Measurements from ENCODE around the gene SLC25A21.
"Not testable (repeated sequence)": the region's sequence is repeated elsewhere in the genome, so short reads cannot be mapped to it uniquely, and the experiment has no call there.

Gene SLC25A21

GRCh38 chr14:36824854-36825253, 347.6 kb downstream of the SLC25A21 start:
- no peak for DNase-seq (ENCODE audit: low read depth, low spot score)

- DNase-seq (ENCODE audit: low read depth, low spot score), result no peak
Observed at GRCh38 chr14:36823651-36824050, 348.8 kb downstream of the SLC25A21 start.

- DNase-seq (ENCODE audit: low read depth, low spot score), result no peak
Observed at GRCh38 chr14:36822685-36823084, 349.7 kb downstream of the SLC25A21 start.

GRCh38 chr14:36820901-36821300, 351.5 kb downstream of the SLC25A21 start:
- no peak for DNase-seq (ENCODE audit: low read depth, low spot score)

GRCh38 chr14:36820111-36820709, 352.2 kb downstream of the SLC25A21 start:
- DNase-seq (ENCODE audit: low read depth, low spot score), result no peak

GRCh38 chr14:36818794-36819384, 353.5 kb downstream of the SLC25A21 start:
- DNase-seq (ENCODE audit: low read depth, low spot score), result no peak

- DNase-seq (ENCODE audit: low read depth, low spot score), result no peak
Observed at GRCh38 chr14:36818246-36818645, 354.2 kb downstream of the SLC25A21 start.

GRCh38 chr14:36817071-36817930, 355.1 kb downstream of the SLC25A21 start:
- DNase-seq (ENCODE audit: low read depth, low spot score), result no peak

- DNase-seq (ENCODE audit: low read depth, low spot score), result no peak
Observed at GRCh38 chr14:36816481-36816880, 355.9 kb downstream of the SLC25A21 start.

- not testable (repeated sequence) for DNase-seq (ENCODE audit: low read depth, low spot score)
Observed at GRCh38 chr14:36814783-36815182, 357.6 kb downstream of the SLC25A21 start.

- no peak for DNase-seq (ENCODE audit: low read depth, low spot score)
Observed at GRCh38 chr14:36810209-36810608, 362.2 kb downstream of the SLC25A21 start.

GRCh38 chr14:36807727-36808126, 364.7 kb downstream of the SLC25A21 start:
- no peak for DNase-seq (ENCODE audit: low read depth, low spot score)

- no peak for DNase-seq (ENCODE audit: low read depth, low spot score)
Observed at GRCh38 chr14:36805131-36805559, 367.3 kb downstream of the SLC25A21 start.

GRCh38 chr14:36797634-36798033, 374.8 kb downstream of the SLC25A21 start:
- DNase-seq (ENCODE audit: low read depth, low spot score), result no peak

- no peak for DNase-seq (ENCODE audit: low read depth, low spot score)
Observed at GRCh38 chr14:36791402-36791801, 381.0 kb downstream of the SLC25A21 start.

- no peak for DNase-seq (ENCODE audit: low read depth, low spot score)
Observed at GRCh38 chr14:36785511-36785910, 386.9 kb downstream of the SLC25A21 start.

- no peak for DNase-seq (ENCODE audit: low read depth, low spot score)
Observed at GRCh38 chr14:36784541-36784940, 387.9 kb downstream of the SLC25A21 start.

GRCh38 chr14:36781897-36782296, 390.5 kb downstream of the SLC25A21 start:
- DNase-seq (ENCODE audit: low read depth, low spot score), result no peak

GRCh38 chr14:36773558-36773957, 398.8 kb downstream of the SLC25A21 start:
- no peak for DNase-seq (ENCODE audit: low read depth, low spot score)

GRCh38 chr14:36773136-36773540, 399.3 kb downstream of the SLC25A21 start:
- DNase-seq (ENCODE audit: low read depth, low spot score), result no peak

- no peak for DNase-seq (ENCODE audit: low read depth, low spot score)
Observed at GRCh38 chr14:36771028-36771640, 401.3 kb downstream of the SLC25A21 start.

GRCh38 chr14:36768638-36769337, 403.6 kb downstream of the SLC25A21 start:
- DNase-seq (ENCODE audit: low read depth, low spot score), result no peak
